NCI-H2029 treated with DMSO at 0.1 percent for 48 hours (cell line): ENCODE measurements around the gene ZNF274.
"Not testable (repeated sequence)": the region's sequence is repeated elsewhere in the genome, so short reads cannot be mapped to it uniquely, and the experiment has no call there.

Experiments
- DNase-seq: peaks from one replicate; lab custom pipeline; 2025; lab: John Stamatoyannopoulos, UW

The ZNF274 gene

DNA sequence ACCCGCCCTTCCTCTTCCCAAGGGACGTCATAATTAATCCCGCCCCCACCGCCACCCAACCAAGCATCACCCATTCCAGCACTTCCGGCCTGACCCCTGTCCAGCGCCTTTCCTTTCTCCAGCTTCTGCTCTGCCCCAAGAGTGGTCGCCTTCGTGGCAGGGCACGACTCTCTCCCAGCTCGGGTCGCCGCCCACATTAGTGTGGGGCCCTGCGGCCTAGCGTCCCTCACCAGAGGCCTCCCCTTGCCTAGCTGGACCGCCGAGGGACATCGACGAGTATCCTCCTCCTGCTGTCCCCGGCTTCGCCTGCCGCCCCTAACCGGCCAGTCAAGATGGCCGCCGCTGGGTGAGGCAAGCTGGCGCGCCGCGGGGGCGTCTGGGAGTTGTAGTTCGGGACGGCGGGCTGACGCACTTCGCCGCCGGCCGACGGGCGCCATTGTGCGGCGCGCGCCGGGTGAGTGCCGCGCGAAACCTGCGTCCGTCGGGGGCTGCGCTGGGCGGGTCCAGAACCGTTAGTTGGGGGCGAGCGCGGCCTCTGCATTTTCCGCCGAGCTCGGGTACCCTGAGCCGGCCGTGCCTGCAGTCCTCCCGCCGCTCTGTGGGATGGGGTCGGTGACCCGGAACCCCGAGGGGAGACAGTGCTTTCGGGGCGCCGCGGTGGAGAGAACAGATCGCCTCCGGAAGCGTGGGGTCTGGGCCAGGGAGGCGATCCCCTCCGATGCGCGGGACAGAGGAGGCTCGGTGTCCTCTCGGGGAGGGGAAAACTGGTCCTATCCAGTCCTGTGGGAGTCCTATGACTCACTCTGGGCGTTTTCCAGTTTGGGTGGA, at the start of gene ZNF274:
TSS of gene ZNF274 (plus strand) at position 73 of the 828 bp plus-strand sequence. CDS start 905 bp downstream, outside the sequence.
- DNase-seq, result peak; percentile 54

DNA sequence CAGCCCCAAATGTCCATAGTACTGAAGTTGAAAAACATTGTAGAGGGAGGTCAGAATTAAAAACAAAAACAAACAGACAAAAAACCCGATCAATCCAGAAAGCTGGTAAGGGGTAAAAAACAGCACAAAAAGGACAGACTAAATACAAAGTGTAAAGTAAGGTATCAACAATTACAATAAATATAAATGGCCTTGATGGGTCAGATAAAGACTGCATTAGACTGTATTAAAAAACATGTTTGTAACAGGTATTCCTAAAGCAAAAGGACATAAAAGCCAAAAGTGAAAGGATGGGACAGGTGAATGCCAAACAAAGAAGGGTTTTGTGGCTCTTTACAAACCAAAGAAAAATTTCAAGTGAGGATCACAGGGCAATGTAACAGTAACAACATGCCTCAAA, 48.6 kb upstream of the ZNF274 start:
- DNase-seq, result no peak

DNA sequence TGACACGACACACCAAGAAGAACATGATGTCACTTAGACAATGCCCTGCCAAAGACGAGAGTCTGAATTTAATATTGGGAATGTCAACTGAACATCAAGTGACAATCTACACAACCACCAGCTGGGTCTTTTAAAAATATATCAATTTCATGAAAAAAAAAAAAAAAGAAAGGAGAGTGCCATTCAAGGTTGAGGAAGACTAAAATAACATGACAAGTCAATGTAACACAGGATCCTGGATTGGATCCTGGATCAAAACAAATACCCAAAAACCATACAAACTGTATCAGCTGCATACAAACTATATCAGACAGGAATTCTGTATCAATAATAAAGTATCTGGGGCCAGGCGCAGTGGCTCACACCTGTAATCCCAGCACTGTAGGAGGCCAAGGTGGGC, 37.0 kb upstream of the ZNF274 start:
- DNase-seq, result no peak

DNA sequence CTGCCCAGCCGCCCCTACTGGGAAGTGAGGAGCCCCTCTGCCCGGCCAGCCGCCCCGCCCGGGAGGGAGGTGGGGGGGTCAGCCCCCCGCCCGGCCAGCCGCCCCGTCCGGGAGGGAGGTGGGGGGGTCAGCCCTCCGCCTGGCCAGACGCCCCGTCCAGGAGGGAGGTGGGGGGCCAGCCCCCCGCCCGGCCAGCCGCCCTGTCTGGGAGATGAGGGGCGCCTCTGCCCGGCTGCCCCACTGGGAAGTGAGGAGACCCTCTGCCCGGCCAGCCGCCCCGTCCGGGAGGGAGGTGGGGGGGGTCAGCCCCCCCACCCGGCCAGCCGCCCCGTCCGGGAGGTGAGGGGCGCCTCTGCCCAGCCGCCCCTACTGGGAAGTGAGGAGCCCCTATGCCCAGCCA, 35.4 kb upstream of the ZNF274 start:
- DNase-seq, result not testable (repeated sequence)

DNA sequence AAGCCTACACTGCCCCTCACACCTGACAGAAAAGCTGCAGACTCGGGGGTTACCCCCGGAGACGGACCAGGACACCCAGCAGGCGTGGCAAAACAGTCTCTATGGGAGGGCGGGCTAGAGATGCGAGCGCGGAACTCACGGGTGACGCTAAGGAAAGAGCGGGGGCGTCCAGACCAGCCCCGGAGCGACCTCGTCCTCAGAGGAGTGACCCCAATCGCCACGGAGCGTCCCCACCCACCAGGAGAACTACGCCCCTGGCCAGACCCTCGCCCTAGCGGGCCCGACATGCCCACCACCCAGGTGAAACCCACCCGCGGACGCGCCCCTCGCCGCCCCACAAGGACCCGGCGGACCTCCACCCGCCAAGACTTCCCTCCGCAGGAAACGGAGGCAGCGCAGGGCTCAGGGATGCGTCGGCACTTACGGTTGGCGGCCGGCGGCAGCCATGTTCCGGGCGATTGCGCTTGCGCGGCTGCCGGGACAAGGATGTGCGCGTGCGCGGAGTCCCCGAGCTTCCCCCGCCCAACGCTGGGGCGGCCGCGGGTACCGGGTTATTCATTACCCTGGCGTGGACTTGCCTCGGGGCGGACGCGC, 32.4 kb upstream of the ZNF274 start, which contains the start of gene ZNF329:
TSS of gene ZNF329 (minus strand) at position 462 of the 594 bp plus-strand sequence. CDS start 21,286 bp downstream, outside the sequence.
- peak; percentile 42 for DNase-seq

DNA sequence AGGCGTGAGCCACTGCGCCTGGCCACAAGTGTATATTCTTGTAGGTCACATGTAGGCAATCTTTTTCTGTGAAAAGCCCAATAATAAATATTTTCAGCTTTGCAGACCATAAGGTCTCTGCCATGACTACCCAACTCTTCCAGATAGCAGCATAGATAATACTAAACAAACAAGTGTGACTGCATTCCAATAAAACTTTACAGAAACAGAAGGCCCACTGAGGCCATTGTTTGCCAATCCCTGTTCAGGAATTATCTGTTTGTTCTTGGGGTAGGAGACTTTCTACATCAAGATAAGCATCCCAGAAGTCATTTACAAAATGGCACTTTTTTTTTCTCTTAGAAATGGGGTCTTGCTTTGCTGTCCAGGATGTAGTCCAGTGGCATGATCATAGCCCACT, 29.5 kb upstream of the ZNF274 start:
- no peak for DNase-seq

DNA sequence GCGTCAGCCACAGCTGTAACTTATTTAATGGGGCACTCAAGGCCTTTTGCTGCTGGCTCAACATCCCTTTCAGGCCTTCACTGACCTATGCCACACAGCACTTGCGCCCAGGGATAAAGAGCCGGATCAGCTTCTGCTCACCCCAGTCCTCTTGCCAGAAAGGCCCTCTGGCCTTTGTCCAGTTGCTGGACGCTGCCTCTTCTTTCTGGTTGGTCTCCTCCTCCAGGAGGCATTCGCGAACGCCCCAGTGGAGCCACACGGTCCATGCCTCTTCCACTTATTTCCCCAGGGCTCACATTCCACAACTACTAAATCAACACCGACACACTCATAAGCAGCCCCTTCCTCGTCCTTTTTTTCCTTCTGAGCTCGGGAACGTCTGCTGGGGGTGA, 28.6 kb upstream of the ZNF274 start:
- no peak for DNase-seq

DNA sequence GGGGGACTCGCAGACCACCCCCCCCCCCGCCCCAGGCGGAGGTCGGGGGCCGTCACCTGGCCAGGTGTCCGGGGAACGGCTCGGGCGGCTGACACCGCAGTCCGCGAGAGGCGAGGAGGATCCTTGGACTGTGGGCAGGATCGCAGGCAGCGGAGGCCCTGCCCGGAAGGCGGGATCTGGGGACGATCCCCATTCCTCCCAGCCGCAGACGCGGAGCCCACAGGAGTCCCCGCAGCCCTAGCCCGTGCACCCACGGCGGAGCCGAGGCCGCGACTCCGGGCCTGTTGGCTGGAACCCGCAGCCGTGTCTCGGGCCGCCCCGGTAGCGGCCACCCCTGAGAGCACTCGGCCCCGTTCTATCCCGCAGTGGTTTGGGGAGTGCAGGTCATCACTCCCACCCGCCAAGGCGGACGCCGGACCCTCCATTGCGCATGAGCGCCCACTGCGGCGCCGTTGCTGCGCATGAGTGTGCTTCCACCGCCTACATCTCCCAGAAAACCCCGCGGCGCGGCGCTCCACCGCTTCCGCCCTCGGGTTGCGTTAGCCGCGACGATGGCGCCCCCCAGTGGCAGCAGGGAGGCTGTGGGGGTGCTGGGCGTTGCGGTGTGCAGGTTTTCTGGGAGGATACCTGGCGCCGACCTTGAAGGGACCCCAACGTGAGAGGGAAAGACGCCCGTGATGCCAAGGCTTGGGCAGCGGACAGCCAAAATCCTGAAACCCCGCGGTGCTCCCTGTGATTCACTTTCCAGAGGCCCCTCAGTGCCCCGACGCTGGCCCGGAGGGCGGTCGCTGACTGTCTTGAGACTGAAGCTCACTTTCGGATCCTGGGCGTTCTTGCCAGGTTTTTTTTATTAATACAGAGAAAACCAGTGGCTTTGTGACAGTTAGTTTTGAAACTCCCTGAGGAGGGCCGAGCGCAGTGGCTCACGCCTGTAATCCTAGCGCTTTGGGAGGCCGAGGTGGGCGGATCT, 27.9 kb upstream of the ZNF274 start:
- DNase-seq, result peak; percentile 68

DNA sequence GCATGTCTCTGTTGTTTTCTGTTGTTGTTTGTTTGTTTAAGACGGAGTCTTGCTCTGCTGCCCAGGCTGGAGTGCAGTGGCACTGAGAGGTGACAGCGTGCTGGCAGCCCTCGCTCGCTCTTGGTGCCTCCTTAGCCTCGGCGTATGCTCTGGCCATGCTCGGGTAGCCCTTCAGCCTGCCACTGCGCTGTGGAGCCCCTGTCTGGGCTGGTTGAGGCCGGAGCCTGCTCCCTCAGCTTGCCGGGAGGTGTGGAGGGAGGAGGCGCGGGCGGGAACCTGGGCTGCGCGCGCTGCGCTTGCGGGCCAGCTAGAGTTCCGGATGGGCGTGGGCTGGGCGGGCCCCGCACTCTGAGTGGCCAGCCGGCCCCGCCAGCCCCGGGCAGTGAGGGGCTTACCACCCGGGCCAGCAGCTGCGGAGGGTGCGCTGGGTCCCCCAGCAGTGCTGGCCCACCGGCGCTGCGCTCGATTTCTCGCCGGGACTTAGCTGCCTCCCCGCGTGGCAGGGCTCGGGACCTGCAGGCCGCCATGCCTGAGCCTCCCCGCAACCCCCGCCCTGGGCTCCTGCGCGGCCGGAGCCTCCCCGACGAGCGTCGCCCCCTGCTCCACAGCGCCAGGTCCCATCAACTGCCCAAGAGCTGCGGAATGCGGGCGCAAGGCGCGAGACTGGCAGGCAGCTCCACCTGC, 25.7 kb upstream of the ZNF274 start:
- no peak for DNase-seq

DNA sequence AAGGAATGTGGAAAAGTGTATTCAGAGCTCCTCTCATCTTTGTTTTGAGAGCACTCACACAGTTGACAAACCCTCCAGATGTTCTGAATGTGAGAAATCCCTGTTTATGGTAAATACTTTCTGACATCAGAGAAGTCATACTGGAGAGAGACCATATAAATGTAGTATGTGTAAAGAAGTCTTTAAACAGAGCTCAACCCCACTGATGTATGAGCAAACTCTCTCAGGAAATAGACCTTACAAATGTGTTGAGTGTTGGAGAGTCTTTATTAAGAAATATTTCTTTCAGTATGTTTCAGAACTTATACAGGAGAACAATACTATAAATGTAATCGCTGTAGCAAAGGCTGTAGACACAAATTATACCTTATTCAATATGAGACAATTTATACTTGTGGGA, 16.6 kb upstream of the ZNF274 start:
- no peak for DNase-seq

DNA sequence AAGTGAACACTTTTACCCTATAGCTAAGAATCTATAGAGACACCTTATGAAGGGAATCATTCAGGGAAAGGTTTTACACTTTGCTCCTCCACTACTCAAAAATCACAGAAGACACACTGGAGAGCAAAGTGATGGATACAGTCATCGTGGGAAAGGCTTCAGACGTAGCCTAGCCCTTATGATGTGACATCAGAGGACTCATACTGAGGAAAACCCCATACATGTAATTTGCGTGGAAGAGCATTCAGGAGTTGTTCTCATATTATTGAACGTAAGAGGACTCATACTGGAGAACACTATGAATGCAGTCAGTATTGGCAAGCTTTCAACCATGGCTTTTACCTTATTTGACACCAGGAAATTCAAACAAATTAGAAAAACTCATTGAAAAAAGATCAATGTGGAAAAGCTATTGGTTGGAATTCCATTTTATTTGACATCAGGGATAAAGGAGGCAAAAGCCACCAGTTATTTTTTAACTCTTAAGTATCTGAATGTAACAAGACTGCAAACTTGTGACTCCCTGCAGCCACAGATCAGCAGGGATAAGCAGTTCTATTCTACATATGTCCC, 16.1 kb upstream of the ZNF274 start:
- DNase-seq, result no peak

DNA sequence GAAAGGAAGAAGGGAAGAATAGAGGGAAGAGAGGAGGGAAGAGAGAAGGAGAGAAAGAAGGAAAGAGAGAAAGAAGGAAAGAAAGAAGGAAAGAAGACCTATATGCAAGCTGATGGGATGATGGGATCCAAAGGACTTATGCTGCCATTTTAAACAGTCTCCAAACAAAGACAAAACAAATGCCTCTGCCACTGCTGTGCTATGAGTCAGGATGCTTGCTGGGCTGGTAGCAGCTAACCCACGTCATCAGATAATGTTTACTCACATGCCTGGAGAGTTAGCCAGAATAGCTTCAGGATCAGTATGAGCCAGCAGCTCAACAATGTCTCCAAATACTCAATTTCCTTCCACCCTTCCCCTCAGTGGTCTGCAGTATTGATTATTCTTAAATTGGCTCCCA, 12.0 kb upstream of the ZNF274 start:
- DNase-seq, result no peak

DNA sequence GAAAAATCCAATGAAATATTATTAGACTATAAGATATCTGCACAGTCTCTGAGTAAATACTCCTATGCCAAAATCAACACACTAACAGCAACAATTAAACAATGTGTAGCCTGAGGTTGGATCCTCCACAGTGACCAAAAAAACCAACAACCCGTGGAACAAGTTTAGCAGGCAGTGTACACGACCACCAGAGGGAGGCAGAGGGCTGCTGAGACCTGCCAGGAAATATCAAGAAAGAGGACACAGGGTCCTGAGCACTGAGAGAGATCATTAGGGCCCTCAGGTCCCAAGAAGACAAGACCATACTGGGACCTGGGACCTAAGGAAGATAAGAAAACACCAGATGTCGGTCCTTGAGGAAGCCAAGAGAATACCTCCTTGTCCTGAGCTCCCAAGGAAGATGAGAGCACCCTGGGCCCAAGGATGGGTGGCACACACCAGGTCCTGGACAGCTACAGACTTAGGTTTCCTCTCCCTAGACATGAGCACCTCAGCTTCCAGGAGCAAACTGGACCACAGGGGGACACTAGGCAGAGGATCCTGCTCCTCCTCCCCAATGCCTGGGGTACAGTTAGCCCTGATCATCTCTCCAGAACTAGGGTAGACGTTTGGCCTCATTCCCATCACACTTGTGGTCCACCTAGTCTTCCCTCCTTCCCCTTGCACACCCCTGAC, 822 bp upstream of the ZNF274 start:
- DNase-seq, result no peak

DNA sequence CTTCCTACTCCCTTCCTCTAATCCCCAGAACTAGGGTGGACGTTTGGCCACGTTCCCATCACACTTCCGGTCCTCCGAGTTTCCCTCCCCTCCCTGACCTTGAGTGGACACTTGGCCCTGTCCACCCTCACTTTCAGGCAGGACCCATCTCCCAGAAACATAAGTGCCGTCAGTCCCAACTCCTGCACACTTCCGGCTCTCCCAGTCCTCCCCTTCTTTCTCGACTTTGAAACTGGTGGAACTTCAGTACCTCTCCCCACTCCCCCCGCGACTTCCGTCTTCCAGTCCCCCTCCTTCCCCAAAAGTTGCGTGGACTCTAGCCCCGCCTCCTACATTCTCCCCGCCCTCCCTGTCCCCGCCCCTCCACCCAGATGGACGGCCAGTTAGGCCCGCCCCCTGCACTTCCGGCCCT, 278 bp upstream of the ZNF274 start:
- peak; percentile 70 for DNase-seq

DNA sequence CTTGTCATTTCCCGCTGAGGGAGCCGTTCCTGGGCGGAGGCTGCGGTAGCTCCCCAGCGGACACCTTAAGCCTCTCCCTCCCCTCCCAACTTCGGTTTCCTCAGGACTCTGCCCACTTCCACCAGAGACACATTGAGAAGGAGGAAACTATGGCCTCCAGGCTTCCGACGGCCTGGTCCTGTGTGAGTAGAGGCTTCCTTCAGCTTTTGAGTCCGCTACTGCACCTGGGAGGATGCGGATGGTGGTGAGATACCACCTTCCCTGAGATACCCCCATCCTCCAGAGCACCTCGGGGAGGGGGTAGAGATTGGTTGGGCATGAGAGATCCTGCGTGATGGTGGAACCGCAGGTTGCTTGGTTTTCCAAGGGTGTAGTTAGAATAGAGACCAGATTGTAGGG, 955 bp downstream of the ZNF274 start:
- DNase-seq, result no peak

DNA sequence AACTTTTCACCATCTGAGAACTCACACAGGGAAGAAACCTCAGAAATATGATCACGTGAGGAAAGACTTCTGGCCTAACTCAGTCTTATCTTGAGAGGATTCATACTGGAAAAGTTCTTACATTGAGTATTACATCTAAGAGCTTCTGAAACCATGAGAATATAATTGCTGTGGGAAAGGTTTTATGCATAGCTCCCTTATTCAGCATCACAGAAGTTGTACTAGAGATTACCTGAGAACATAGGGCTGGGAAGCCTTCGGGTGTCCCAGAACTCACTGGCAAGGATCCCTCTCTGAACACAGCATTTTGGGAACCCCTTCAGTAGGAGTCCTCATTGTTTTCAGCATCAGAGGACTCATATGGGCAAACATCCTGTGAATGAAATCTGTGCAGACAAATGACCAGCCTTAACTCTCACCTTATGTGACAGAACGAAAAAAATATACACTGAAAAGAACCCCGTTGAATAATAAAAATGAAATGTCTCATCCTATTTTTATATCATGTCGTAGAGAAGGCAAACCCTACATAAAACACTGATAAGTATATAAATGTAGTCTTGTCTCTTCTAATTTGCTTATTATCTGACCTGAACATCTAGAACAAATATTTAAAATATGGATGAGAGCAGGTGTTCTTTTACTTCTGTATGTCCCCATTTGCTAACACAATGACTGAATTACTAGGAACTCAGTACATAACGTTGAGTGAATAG, 14.2 kb downstream of the ZNF274 start:
- no peak for DNase-seq

DNA sequence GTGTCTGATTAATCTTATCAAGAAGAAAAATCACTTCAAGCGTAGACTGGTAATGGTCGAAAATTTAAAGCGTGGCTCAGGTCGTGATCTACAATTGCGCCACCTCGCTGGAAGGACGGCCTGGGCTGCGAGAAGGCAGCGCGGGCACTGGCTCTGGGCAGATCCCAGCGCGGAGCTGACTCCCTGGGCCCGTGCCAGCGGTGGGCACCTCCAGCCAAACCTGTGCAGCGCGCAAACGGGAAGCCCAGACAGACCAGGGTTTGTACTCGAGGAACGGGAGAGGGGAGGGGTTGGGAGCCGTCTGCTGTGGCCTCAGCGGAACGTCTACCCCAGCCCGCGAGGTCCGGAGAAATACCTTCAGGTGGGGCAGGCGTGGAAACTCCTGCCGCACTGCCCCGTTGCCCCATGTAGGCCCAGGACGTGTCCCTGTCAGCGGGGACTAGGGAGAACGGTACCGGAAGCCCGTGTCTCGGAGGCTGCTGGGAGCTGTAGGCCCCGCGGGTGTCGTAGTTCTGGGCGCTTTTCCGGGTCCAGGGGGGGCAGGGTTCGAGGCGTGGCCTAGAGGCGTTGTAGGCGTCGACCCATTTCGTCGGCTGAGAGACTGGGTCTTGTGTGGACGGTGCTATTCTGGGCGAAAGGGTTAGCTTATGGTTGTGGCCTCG, 21.1 kb downstream of the ZNF274 start:
- DNase-seq, result no peak

DNA sequence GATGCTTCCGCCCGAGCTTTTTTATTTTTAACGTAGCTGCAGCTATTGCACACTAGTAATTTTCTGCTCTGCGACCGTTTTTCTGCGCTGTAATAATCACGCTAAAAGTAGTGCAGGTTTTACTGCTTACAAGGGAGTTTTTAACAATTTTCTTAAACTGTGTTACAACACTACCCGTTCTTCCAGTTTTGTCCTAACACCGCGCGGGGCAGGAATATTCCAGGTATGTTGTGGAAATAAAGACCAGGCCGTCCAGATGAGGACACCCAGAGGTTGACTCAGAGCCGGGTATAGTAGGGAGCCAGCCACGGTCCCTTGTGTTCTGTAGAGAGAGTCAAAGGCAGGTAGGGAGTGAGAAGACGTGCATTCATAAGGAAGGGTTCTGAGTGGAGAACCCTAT, 21.7 kb downstream of the ZNF274 start:
- DNase-seq, result no peak

DNA sequence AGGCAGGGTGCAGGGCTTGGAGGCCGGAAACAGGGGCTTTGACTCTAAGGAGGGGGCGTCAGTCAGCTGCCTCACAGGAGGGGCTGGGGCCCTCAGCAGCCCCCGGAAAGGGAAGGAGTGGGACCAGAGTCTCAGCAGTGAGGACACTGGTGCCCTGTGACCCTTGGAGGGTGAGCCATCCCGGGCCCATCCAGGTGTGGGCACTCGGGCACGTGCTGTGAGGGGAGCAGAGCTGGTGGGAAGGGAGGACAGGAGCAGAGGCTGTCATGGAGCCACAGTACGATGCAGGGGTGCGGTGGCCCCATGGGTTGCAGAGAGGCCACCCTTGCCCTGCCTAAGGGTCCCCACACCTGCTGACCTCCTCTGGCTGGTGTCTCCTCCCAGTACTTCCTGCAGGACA, 26.7 kb downstream of the ZNF274 start:
- DNase-seq, result no peak
